RWPE1 (cell line): ENCODE measurements around the gene YPEL2.
"Not testable (repeated sequence)": the region's sequence is repeated elsewhere in the genome, so short reads cannot be mapped to it uniquely, and the experiment has no call there.

Experiments used
- CTCF ChIA-PET: fragments of 350-600 bp; sonication (Branson Sonifier 250); formaldehyde crosslinking; extraction: SDS; loops from one replicate; lab custom pipeline; 2021; lab: Yijun Ruan, JAX
- POLR2A ChIA-PET: fragments of 400-600 bp; formaldehyde crosslinking; extraction: SDS; loops from one replicate; lab custom pipeline; 2020; ENCODE audit warnings: antibody characterized with exemption; ENCODE audit not compliant: low non-redundant PET; lab: Yijun Ruan, JAX
- DNase-seq: peaks from one replicate; pipeline ENCODE4 v3.0.0; 2012; ENCODE audit warnings: low spot score
- H3K27ac ChIP-seq: fragments of 450-650 bp; 2 replicates; pipeline ENCODE4 v1.5.1; 2017
- TF ChIP-seq, protein P1 (sequence below): fragments of 450-650 bp; conservative IDR thresholded peaks from 2 replicates; pipeline ENCODE4 v1.5.1; 2017; ENCODE audit warnings: low read depth, mild to moderate bottlenecking

YPEL2 gene

DNA sequence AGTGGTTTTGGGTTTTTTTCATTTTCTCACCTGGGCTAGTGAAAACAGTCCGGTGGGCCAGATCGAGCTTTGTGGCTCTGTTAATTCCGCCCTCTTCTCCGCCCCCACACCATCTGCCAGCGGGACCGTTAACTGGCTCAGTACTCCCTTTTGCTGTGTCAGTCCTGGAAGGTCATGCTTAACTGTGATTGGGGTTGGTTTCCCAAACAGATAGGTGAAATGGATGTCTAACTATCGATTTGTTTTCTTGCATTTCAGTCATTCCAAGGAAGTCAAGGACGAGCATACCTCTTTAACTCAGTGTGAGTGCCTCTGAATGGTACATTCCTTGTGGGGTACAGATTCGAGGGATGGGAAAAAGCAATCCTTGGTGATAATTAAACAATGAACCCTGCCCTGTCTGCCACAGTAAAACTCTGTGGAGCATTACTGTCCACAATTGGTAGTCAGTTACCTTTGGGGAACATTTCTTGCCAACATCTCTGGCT is 56.7 kb downstream of the YPEL2 start:
- ChIA-PET POLR2A (no interaction called here), CTCF (no interaction called here)
- TF ChIP-seq, protein P1, sequence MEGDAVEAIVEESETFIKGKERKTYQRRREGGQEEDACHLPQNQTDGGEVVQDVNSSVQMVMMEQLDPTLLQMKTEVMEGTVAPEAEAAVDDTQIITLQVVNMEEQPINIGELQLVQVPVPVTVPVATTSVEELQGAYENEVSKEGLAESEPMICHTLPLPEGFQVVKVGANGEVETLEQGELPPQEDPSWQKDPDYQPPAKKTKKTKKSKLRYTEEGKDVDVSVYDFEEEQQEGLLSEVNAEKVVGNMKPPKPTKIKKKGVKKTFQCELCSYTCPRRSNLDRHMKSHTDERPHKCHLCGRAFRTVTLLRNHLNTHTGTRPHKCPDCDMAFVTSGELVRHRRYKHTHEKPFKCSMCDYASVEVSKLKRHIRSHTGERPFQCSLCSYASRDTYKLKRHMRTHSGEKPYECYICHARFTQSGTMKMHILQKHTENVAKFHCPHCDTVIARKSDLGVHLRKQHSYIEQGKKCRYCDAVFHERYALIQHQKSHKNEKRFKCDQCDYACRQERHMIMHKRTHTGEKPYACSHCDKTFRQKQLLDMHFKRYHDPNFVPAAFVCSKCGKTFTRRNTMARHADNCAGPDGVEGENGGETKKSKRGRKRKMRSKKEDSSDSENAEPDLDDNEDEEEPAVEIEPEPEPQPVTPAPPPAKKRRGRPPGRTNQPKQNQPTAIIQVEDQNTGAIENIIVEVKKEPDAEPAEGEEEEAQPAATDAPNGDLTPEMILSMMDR, result no peak
- no peak overlapping the region for H3K27ac ChIP-seq
- DNase-seq, result no peak

DNA sequence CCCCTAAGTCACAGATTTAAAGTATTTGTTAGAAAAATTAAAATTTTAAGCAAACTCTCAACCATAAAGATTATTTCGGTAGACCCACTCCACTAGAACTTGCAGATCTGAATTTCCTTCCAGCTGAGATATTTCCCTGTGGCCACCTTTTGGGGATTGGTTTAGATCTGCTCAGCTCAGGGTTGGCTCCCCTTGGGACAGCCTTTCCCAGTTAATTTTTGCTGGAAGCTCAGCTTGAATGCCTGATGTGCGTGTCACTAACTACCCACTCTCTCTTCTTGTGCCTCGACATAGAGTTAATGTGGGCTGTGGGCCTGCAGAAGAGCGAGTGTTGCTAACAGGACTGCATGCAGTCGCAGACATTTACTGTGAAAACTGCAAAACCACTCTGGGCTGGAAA is 57.6 kb downstream of the YPEL2 start:
- H3K27ac ChIP-seq, result no peak overlapping the region
- TF ChIP-seq, protein P1, result no peak
- DNase-seq, result no peak
- POLR2A ChIA-PET, result no interaction called here
- CTCF ChIA-PET, result no interaction called here

DNA sequence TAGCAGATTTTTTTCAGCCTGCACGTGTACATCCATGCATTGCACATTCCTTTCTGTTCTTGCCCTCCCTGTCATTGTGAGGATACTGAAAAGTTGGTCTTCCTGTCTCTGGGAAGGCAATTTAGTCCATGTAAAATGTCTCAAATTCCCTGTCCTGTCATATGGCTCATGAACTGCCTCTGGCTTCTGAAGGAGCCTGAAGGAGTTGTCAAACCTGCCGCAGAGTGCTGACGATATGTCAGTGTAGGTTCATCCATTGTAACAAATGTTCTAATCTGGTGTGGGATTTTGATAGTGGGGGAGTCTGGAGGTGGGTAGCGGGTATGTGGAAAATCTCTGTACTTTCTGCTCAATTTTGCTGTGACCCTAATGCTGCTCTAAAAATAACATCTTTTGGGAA is 59.6 kb downstream of the YPEL2 start:
- ChIA-PET POLR2A (no interaction called here), CTCF (no interaction called here)
- no peak overlapping the region for H3K27ac ChIP-seq

DNA sequence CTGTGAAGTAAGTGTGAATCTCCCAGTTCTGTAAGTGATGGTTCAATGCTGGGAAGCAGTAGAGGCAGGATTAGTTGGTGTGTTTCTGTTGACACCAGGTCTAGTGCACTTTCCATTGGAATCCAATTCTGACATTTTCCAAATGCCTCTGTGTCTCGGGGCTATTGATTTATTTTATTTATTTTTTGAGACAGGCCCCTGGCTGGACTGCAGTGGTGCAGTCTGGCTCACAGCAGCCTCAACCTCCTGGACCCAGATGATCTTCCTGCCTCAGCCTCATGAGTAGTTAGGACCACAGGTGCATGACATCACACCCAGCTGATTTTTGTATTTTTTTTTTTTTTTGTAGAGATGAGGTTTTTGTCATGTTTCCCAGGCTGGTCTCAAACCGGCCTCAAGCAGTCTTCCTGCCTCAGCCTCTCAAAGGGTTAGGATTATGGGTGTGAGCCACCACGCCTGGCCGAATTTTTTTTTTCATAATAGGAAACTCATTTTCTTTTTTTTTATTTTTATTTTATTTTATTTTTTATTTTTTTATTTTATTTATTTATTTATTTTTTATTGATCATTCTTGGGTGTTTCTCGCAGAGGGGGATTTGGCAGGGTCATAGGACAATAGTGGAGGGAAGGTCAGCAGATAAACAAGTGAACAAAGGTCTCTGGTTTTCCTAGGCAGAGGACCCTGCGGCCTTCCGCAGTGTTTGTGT is 61.7 kb downstream of the YPEL2 start:
- ChIA-PET CTCF (no interaction called here), POLR2A (no interaction called here)
- DNase-seq, result no peak
- TF ChIP-seq, protein P1, result no peak
- no peak overlapping the region for H3K27ac ChIP-seq

More for the DNA sequence above, 59.6 kb downstream of the YPEL2 start:
- DNase-seq, result no peak
- TF ChIP-seq, protein P1, result no peak

DNA sequence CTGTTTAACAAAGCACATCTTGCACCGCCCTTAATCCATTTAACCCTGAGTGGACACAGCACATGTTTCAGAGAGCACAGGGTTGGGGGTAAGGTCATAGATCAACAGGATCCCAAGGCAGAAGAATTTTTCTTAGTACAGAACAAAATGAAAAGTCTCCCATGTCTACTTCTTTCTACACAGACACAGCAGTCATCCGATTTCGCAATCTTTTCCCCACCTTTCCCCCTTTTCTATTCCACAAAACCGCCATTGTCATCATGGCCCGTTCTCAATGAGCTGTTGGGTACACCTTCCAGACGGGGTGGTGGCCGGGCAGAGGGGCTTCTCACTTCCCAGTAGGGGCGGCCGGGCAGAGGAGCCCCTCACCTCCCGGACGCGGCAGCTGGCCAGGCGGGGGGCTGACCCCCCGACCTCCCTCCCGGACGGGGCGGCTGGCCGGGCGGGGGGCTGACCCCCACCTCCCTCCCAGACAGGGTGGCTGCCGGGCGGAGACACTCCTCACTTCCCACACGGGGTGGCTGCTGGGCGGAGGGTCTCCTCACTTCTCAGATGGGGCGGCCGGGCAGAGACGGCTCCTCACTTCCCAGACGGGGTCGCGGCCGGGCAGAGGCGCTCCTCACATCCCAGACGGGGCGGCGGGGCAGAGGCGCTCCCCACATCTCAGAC is 62.4 kb downstream of the YPEL2 start:
- DNase-seq, H3K27ac ChIP-seq, CTCF ChIA-PET, POLR2A ChIA-PET: not testable (repeated sequence)

DNA sequence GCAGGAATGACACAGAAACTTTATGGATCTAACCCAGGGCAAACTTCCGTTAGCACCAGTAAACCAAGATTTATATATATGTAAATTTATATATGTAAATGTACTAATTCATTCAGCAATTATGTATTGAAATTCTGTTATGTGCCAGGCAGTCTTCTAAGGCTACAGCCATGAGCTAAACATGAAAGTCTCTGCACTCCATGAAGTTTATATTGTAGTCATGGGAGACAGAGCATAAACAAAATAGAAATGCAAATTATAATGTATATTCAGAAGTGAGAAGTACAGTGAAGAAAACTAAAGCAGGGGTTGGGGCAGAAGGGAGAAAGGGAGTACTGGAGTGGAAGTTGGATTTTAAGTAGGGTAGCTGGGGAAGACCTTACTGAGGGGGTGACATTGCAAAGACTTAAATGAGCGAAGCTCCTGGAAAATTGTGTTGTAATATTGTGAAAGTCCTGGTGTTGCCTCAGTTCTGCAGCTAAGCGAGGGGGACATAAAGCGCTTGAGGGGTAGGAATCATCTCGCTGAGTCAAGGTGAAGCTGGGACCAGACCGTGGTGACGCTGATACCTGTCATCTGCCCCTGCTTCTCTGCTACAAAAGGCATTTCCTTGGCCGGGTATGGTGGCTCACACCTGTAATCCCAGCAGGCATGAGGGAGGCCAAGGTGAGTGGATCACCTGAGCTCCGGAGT is 64.8 kb downstream of the YPEL2 start:
- ChIA-PET POLR2A (no interaction called here), CTCF (interaction anchor here (0.6 kb wide), 1 partner anchor 12 kb away, joined by 6 read pairs; no protein-coding TSS in a partner anchor)
- DNase-seq, result no peak
- TF ChIP-seq, protein P1, result no peak
- no peak overlapping the region for H3K27ac ChIP-seq
